Subcutaneous abdominal adipose tissue (tissue), 5 donors: Measurements from ENCODE around the gene FZR1.

Source experiments
- H3K27ac ChIP-seq: one replicate; pipeline ENCODE4 v1.7.0; 2013; ENCODE audit warnings: low read depth, mild to moderate bottlenecking, inconsistent platforms, low read length, moderate library complexity
- H3K27me3 ChIP-seq, 5 donors: one replicate each; pipeline ENCODE4 v1.7.0; 2013; ENCODE audit warnings: low read length in 5 of 5, inconsistent platforms in 1 of 5; ENCODE audit not compliant: control insufficient read depth in 5 of 5, insufficient read depth in 4 of 5
- H3K36me3 ChIP-seq, 5 donors: one replicate each; pipeline ENCODE4 v1.7.0; 2013; ENCODE audit warnings: low read length in 5 of 5; ENCODE audit not compliant: control insufficient read depth in 5 of 5, insufficient read depth in 5 of 5
- H3K4me1 ChIP-seq, 5 donors: one replicate each; pipeline ENCODE4 v1.7.0; 2013; ENCODE audit warnings: low read length in 5 of 5, mild to moderate bottlenecking in 3 of 5, moderate library complexity in 1 of 5; ENCODE audit not compliant: control insufficient read depth in 5 of 5, insufficient read depth in 5 of 5
- H3K4me3 ChIP-seq, 5 donors: one replicate each; pipeline ENCODE4 v1.7.0; 2013; ENCODE audit warnings: low read length in 5 of 5, low read depth in 1 of 5
- H3K9ac ChIP-seq, 5 donors: one replicate each; pipeline ENCODE4 v1.7.0; 2013; ENCODE audit warnings: low read length in 5 of 5, mild to moderate bottlenecking in 4 of 5, moderate library complexity in 3 of 5
- H3K9me3 ChIP-seq, 5 donors: one replicate each; pipeline ENCODE4 v1.7.0; 2013; ENCODE audit warnings: low read length in 5 of 5; ENCODE audit not compliant: control insufficient read depth in 5 of 5
- donor health status: healthy.
- donor health status: healthy.
- donor health status: healthy.
- donor health status: healthy.
- donor health status: healthy.

FZR1 gene

GRCh38 chr19:3479834-3480215, 26.3 kb upstream of the FZR1 start:
- Histone ChIP-seq H3K36me3 (no peaks in the 10 kb centered on the region), H3K9ac (no peak overlapping the region), H3K4me1 (peaks cover 0 to 2% (median 0%) of the 10 kb centered on the region in 5 donors), H3K27me3 (peaks cover 20 to 50% (median 34%) of the 10 kb centered on the region in 5 donors), H3K9me3 (peaks cover 0 to 2% (median 0%) of the 10 kb centered on the region in 5 donors), H3K27ac (no peak overlapping the region), H3K4me3 (no peak overlapping the region)

GRCh38 chr19:3480383-3481091, 25.6 kb upstream of the FZR1 start, which contains the start of gene SMIM24:
SMIM24 (minus strand) TSS chr19:3480525; CDS start chr19:3480463, 62 bp downstream.
- H3K27me3 ChIP-seq, result peaks cover 20 to 50% (median 34%) of the 10 kb centered on the region in 5 donors
- no peak within 1 kb of the TSS for H3K9ac ChIP-seq
- H3K36me3 ChIP-seq, result no peaks in the 10 kb centered on the region
- peaks cover 0 to 2% (median 0%) of the 10 kb centered on the region in 5 donors for H3K9me3 ChIP-seq
- H3K4me1 ChIP-seq, result peaks cover 0 to 2% (median 0%) of the 10 kb centered on the region in 5 donors
- no peak within 1 kb of the TSS for H3K27ac ChIP-seq
- no peak within 1 kb of the TSS for H3K4me3 ChIP-seq

GRCh38 chr19:3481241-3482090, 24.6 kb upstream of the FZR1 start:
- no peak overlapping the region for H3K27ac ChIP-seq
- H3K4me1 ChIP-seq, result peaks cover 0 to 2% (median 0%) of the 10 kb centered on the region in 5 donors
- H3K9ac ChIP-seq, result no peak overlapping the region
- H3K27me3 ChIP-seq, result peaks cover 20 to 48% (median 33%) of the 10 kb centered on the region in 5 donors
- H3K36me3 ChIP-seq, result no peaks in the 10 kb centered on the region
- no peak overlapping the region for H3K4me3 ChIP-seq
- H3K9me3 ChIP-seq, result no peaks in the 10 kb centered on the region

GRCh38 chr19:3482507-3483225, 23.4 kb upstream of the FZR1 start:
- Histone ChIP-seq H3K4me3 (no peak overlapping the region), H3K4me1 (peaks cover 0 to 2% (median 0%) of the 10 kb centered on the region in 5 donors), H3K9me3 (no peaks in the 10 kb centered on the region), H3K9ac (no peak overlapping the region), H3K27ac (no peak overlapping the region), H3K27me3 (peaks cover 20 to 39% (median 29%) of the 10 kb centered on the region in 5 donors), H3K36me3 (no peaks in the 10 kb centered on the region)

GRCh38 chr19:3483226-3483628, 22.9 kb upstream of the FZR1 start, which contains the start of gene SMIM44:
SMIM44 (minus strand) TSS chr19:3483441; CDS start chr19:3483403, 38 bp downstream.
- H3K9me3 ChIP-seq, result no peaks in the 10 kb centered on the region
- H3K27me3 ChIP-seq, result peaks cover 20 to 37% (median 28%) of the 10 kb centered on the region in 5 donors
- H3K9ac ChIP-seq, result no peak within 1 kb of the TSS
- H3K27ac ChIP-seq, result no peak within 1 kb of the TSS
- H3K4me3 ChIP-seq, result no peak within 1 kb of the TSS
- H3K4me1 ChIP-seq, result peaks cover 0 to 2% (median 0%) of the 10 kb centered on the region in 5 donors
- H3K36me3 ChIP-seq, result no peaks in the 10 kb centered on the region

GRCh38 chr19:3491396-3492119, 14.6 kb upstream of the FZR1 start:
- H3K9me3 ChIP-seq, result no peaks in the 10 kb centered on the region
- no peaks in the 10 kb centered on the region for H3K4me1 ChIP-seq
- no peak overlapping the region for H3K9ac ChIP-seq
- H3K36me3 ChIP-seq, result peaks cover 0 to 61% (median 50%) of the 10 kb centered on the region in 5 donors
- no peak overlapping the region for H3K27ac ChIP-seq
- no peak overlapping the region for H3K4me3 ChIP-seq
- no peaks in the 10 kb centered on the region for H3K27me3 ChIP-seq

GRCh38 chr19:3492131-3492839, 13.8 kb upstream of the FZR1 start:
- Histone ChIP-seq H3K27ac (no peak overlapping the region), H3K4me3 (no peak overlapping the region), H3K9ac (no peak overlapping the region), H3K9me3 (no peaks in the 10 kb centered on the region), H3K4me1 (no peaks in the 10 kb centered on the region), H3K27me3 (no peaks in the 10 kb centered on the region), H3K36me3 (peaks cover 0 to 68% (median 51%) of the 10 kb centered on the region in 5 donors)

GRCh38 chr19:3492919-3493318, 13.2 kb upstream of the FZR1 start:
- Histone ChIP-seq H3K9me3 (no peaks in the 10 kb centered on the region), H3K4me1 (no peaks in the 10 kb centered on the region), H3K27ac (no peak overlapping the region), H3K9ac (no peak overlapping the region), H3K4me3 (no peak overlapping the region), H3K27me3 (no peaks in the 10 kb centered on the region), H3K36me3 (peaks cover 0 to 68% (median 51%) of the 10 kb centered on the region in 5 donors)

GRCh38 chr19:3493651-3494050, 12.5 kb upstream of the FZR1 start:
- Histone ChIP-seq H3K4me3 (no peak overlapping the region), H3K9ac (no peak overlapping the region), H3K9me3 (no peaks in the 10 kb centered on the region), H3K27me3 (no peaks in the 10 kb centered on the region), H3K4me1 (no peaks in the 10 kb centered on the region), H3K27ac (no peak overlapping the region), H3K36me3 (peaks cover 0 to 68% (median 51%) of the 10 kb centered on the region in 5 donors)
